A549 (cell line): ENCODE results near the gene AOAH. TPM values are rescaled to one million over a fixed set of nuclear protein-coding genes. Genes with fewer than 3 reads are reported as not detected.

ENCODE experiments used
- ATAC-seq, 2 experiments: fragments of 200-7000 bp in 1 of 2; fragments of >200 bp in 1 of 2; cut with Nextera tagmentation in 1 of 2; cut with Tn5 transposase in 1 of 2; 3 replicates each; pipeline versions ENCODE4 v1.8.0 to v1.9.1; 2018 to 2020; ENCODE audit warnings: mild to moderate bottlenecking in 1 of 2, moderate library complexity in 1 of 2
- CTCF ChIA-PET: fragments of 300-600 bp; sonication (Branson Sonifier 250); formaldehyde crosslinking; extraction: SDS; loops from one replicate; lab custom pipeline; 2021; ENCODE audit warnings: antibody characterized with exemption, inconsistent platforms; lab: Yijun Ruan, JAX
- POLR2A ChIA-PET: fragments of 350-600 bp; formaldehyde crosslinking; extraction: SDS; loops from one replicate; lab custom pipeline; 2021; ENCODE audit warnings: antibody characterized with exemption, inconsistent platforms; lab: Yijun Ruan, JAX
- DNase-seq, 2 experiments: peaks; one replicate each; pipeline versions ENCODE4 v3.0.0 to v3.0.0-alpha.2; 2011 to 2016; ENCODE audit warnings: low read depth in 1 of 2, low spot score in 1 of 2
- FAIRE-seq: peaks from 2 replicates; lab custom pipeline; 2011; peaks lifted over from hg19 to GRCh38; lab: Jason Lieb, UNC
- H3K27ac ChIP-seq, 2 experiments: fragments of >200 bp; sonication (Bioruptor Twin); formaldehyde crosslinking; 3 replicates each; pipeline ENCODE4 v1.5.1; 2016 to 2017
- H3K4me1 ChIP-seq: fragments of >200 bp; sonication (Bioruptor Twin); formaldehyde crosslinking; 3 replicates; pipeline ENCODE4 v1.6.1; 2016
- H3K4me2 ChIP-seq: fragments of >200 bp; sonication (Bioruptor Twin); formaldehyde crosslinking; 3 replicates; pipeline ENCODE4 v1.6.1; 2016
- H3K4me3 ChIP-seq: fragments of >200 bp; sonication (Bioruptor Twin); formaldehyde crosslinking; 3 replicates; pipeline ENCODE4 v1.5.1; 2016
- H3K9me3 ChIP-seq: fragments of >200 bp; sonication (Bioruptor Twin); formaldehyde crosslinking; 3 replicates; pipeline ENCODE4 v1.6.1; 2016
- BHLHE40 ChIP-seq: IDR thresholded peaks from 2 replicates; pipeline ENCODE4 v1.6.1; 2012; ENCODE audit warnings: low read depth, low read length, inconsistent platforms
- CBX2 ChIP-seq: fragments of 200-600 bp; sonication (generic); IDR thresholded peaks from 2 replicates; pipeline ENCODE4 v1.6.1; 2016; ENCODE audit warnings: low read depth, mild to moderate bottlenecking, borderline replicate concordance
- EHMT2 ChIP-seq: fragments of 200-600 bp; sonication (generic); IDR thresholded peaks from 2 replicates; pipeline ENCODE4 v1.6.1; 2016; ENCODE audit warnings: antibody characterized with exemption, low read depth, mild to moderate bottlenecking, moderate library complexity
- ELK1 ChIP-seq: fragments of 150-350 bp; IDR thresholded peaks from 2 replicates; pipeline ENCODE4 v1.6.1; 2014; ENCODE audit warnings: low read depth, mild to moderate bottlenecking, low read length
- EP300 ChIP-seq, 2 experiments: fragments of >200 bp; sonication (Bioruptor Twin); formaldehyde crosslinking; IDR thresholded peaks; 2 replicates in 1 of 2; 3 replicates in 1 of 2; pipeline ENCODE4 v1.6.1; 2016 to 2017
- FOSB ChIP-seq: fragments of 250-450 bp; sonication (Bioruptor Pico); IDR thresholded peaks from 2 replicates; pipeline ENCODE4 v1.5.0; 2020; ENCODE audit warnings: mild to moderate bottlenecking, moderate library complexity
- HEYL ChIP-seq: fragments of 250-450 bp; sonication (Bioruptor Pico); IDR thresholded peaks from 2 replicates; pipeline ENCODE4 v1.8.0; 2021; ENCODE audit warnings: mild to moderate bottlenecking, moderate library complexity
- HOXA7 ChIP-seq: fragments of 250-450 bp; sonication (Bioruptor Pico); IDR thresholded peaks from 2 replicates; pipeline ENCODE4 v1.5.0; 2020; ENCODE audit warnings: mild to moderate bottlenecking, moderate library complexity
- HOXB5 ChIP-seq: fragments of 250-450 bp; sonication (Bioruptor Pico); IDR thresholded peaks from 2 replicates; pipeline ENCODE4 v1.5.0; 2020; ENCODE audit warnings: mild to moderate bottlenecking, moderate library complexity
- JUN ChIP-seq, 2 experiments: fragments of >200 bp; sonication (Bioruptor Twin); formaldehyde crosslinking; IDR thresholded peaks; 2 replicates in 1 of 2; 3 replicates in 1 of 2; pipeline ENCODE4 v1.6.1; 2016 to 2017
- KDM1A ChIP-seq: fragments of 200-600 bp; sonication (generic); IDR thresholded peaks from 2 replicates; pipeline ENCODE4 v1.6.1; 2016; ENCODE audit warnings: low read depth, mild to moderate bottlenecking
- MAX ChIP-seq: IDR thresholded peaks from 2 replicates; pipeline ENCODE4 v1.6.1; 2012
- MYC ChIP-seq: IDR thresholded peaks from 2 replicates; pipeline ENCODE4 v1.6.1; 2012; ENCODE audit warnings: mild to moderate bottlenecking, inconsistent platforms, low read length, improper control_type of control experiment, borderline replicate concordance
- NPAS2 ChIP-seq: fragments of 250-450 bp; sonication (Bioruptor Pico); IDR thresholded peaks from 2 replicates; pipeline ENCODE4 v1.8.0; 2022; ENCODE audit warnings: mild to moderate bottlenecking, moderate library complexity, borderline replicate concordance
- NR3C1 ChIP-seq: fragments of >200 bp; sonication (Bioruptor Twin); formaldehyde crosslinking; IDR thresholded peaks from 3 replicates; pipeline ENCODE4 v1.6.1; 2017
- RAD21 ChIP-seq, 2 experiments: fragments of >200 bp in 1 of 2; sonication (Bioruptor Twin) in 1 of 2; formaldehyde crosslinking in 1 of 2; IDR thresholded peaks in 1 of 2; conservative IDR thresholded peaks in 1 of 2; 2 replicates in 1 of 2; 3 replicates in 1 of 2; pipeline ENCODE4 v1.6.1; 2012 to 2018; ENCODE audit warnings: inconsistent platforms in 1 of 2
- RCOR1 ChIP-seq: fragments of 150-350 bp; IDR thresholded peaks from 2 replicates; pipeline ENCODE4 v1.6.1; 2014; ENCODE audit warnings: antibody characterized with exemption, low read length, low read depth
- RNF2 ChIP-seq: fragments of 200-600 bp; sonication (generic); IDR thresholded peaks from 2 replicates; pipeline ENCODE4 v1.6.1; 2016; ENCODE audit warnings: low read depth, mild to moderate bottlenecking, antibody characterized with exemption, moderate library complexity, borderline replicate concordance
- SREBF2 ChIP-seq: fragments of 450-650 bp; IDR thresholded peaks from 2 replicates; pipeline ENCODE4 v1.6.1; 2014; ENCODE audit warnings: mild to moderate bottlenecking, moderate library complexity
- TFCP2L1 ChIP-seq: fragments of 250-450 bp; sonication (Bioruptor Pico); IDR thresholded peaks from 2 replicates; pipeline ENCODE4 v1.5.0; 2021; ENCODE audit warnings: mild to moderate bottlenecking
- ZC3H11A ChIP-seq: fragments of 450-650 bp; IDR thresholded peaks from 2 replicates; pipeline ENCODE4 v1.6.1; 2014; ENCODE audit warnings: antibody characterized with exemption, mild to moderate bottlenecking
- ZSCAN20 ChIP-seq: fragments of 250-450 bp; sonication (Bioruptor Pico); IDR thresholded peaks from 2 replicates; pipeline ENCODE4 v1.8.0; 2022; ENCODE audit warnings: mild to moderate bottlenecking, moderate library complexity
- WGBS: methylation state at CpG from one replicate; pipeline ENCODE4 v1.1.6; 2017; ENCODE audit errors: missing lambda C conversion rate; 5-methylcytosine and 5-hydroxymethylcytosine counted together
- polyA plus RNA-seq, 4 experiments: library from polyadenylated mRNA; depleted of rRNA in 3 of 4; stranded (reverse); fragments of >200 nt; fragmentation: RNase III in 1 of 4; extraction: RNeasy Plus Mini Kit Qiagen cat#74134 plus additional on column Dnase treatment in 1 of 4; gene quantifications; 2 replicates in 3 of 4; 3 replicates in 1 of 4; pipeline ENCODE4 v1.2.3, GENCODE V29; 2011 to 2017
- TF ChIP-seq, protein P1 (sequence below): fragments of 200-600 bp; sonication (generic); IDR thresholded peaks from 2 replicates; pipeline ENCODE4 v1.6.1; 2016; ENCODE audit warnings: antibody characterized with exemption, mild to moderate bottlenecking, moderate library complexity
- TF ChIP-seq, protein P2 (sequence below): fragments of >200 bp; sonication (Bioruptor Twin); formaldehyde crosslinking; IDR thresholded peaks from 3 replicates; pipeline ENCODE4 v1.6.1; 2016

The AOAH gene
- polyA plus RNA-seq, 2 of the 4 experiments (the other 2 are of a cell fraction), result 0.09 TPM; not detected in 1

DNA sequence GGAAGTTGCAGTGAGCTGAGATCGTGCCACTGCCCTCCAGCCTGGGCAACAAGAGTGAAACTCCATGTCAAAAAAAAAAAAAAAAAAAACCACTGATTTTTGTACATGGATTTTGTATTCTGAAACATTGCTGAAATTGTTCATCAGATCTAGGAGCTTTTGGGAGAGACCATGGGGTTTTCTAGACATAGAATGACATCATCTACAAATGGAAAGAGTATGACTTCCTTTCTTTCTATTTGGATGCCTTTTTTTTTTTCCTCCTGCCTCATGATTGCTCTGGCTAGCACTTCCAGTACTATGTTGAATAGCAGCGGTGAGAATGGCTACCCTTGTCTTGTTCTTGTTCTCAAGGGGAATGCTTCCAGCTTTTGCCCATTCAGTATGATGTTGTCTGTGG, 245.5 kb downstream of the AOAH start:
- ChIA-PET POLR2A (no interaction called here), CTCF (interaction anchor here (0.7 to 2.9 kb wide), 5 partner anchors 10 to 1882 kb away, joined by 3 to 31 read pairs (median 4); no protein-coding TSS in a partner anchor)
- Histone ChIP-seq H3K9me3 (0 out of 3 replicates have a peak, but pooled peaks cover 3% of the 10 kb centered on the region), H3K27ac (no peak overlapping the region), H3K4me3 (no peak overlapping the region), H3K4me1 (no peaks in the 10 kb centered on the region), H3K4me2 (no peak overlapping the region)
- no peak for DNase-seq
- WGBS, result 17% methylated on average over 2 of the region's 2 CpGs
- no peak for FAIRE-seq
- TF ChIP-seq NR3C1 (no peak), HEYL (CRISPR knock-in tag) (no peak), KDM1A (no peak), SREBF2 (no peak), FOSB (no peak), EP300 (IDR thresholded peaks at IDR 0.05) (no peak), HOXB5 (CRISPR knock-in tag) (no peak), HOXA7 (CRISPR knock-in tag) (no peak)
- ATAC-seq, result no peak

- CTCF ChIA-PET, result interaction anchor here (0.9 to 3.9 kb wide), 6 partner anchors 13 to 726 kb away, joined by 3 to 28 read pairs (median 6); no protein-coding TSS in a partner anchor
Measured at GRCh38 chr7:36475381-36475780, 248.9 kb downstream of the AOAH start.

GRCh38 chr7:36475011-36475342, 249.3 kb downstream of the AOAH start:
- CTCF ChIA-PET, result interaction anchor here (0.9 to 3.9 kb wide), 8 partner anchors 13 to 726 kb away, joined by 3 to 28 read pairs (median 6); no protein-coding TSS in a partner anchor
- Histone ChIP-seq H3K4me1 (peaks cover 7% of the 10 kb centered on the region; the same call in 1 of the 3 replicates), H3K4me2 (no peak overlapping the region), H3K27ac (no peak overlapping the region), H3K4me3 (no peak overlapping the region), H3K9me3 (0 out of 3 replicates have a peak, but pooled peaks cover 3% of the 10 kb centered on the region)
- POLR2A ChIA-PET, result no interaction called here
- no peak for ATAC-seq
- DNase-seq, result no peak
- no peak for FAIRE-seq
- TF ChIP-seq ZC3H11A (no peak), RNF2 (no peak), JUN (IDR thresholded peaks at IDR 0.05) (no peak), NPAS2 (no peak), BHLHE40 (no peak), MAX (no peak), RAD21 (conservative IDR thresholded peaks at IDR 0.05 in 1 of 2, IDR thresholded peaks at IDR 0.05 in 1 of 2) (no peak), ELK1 (no peak)
- TF ChIP-seq, protein P1, sequence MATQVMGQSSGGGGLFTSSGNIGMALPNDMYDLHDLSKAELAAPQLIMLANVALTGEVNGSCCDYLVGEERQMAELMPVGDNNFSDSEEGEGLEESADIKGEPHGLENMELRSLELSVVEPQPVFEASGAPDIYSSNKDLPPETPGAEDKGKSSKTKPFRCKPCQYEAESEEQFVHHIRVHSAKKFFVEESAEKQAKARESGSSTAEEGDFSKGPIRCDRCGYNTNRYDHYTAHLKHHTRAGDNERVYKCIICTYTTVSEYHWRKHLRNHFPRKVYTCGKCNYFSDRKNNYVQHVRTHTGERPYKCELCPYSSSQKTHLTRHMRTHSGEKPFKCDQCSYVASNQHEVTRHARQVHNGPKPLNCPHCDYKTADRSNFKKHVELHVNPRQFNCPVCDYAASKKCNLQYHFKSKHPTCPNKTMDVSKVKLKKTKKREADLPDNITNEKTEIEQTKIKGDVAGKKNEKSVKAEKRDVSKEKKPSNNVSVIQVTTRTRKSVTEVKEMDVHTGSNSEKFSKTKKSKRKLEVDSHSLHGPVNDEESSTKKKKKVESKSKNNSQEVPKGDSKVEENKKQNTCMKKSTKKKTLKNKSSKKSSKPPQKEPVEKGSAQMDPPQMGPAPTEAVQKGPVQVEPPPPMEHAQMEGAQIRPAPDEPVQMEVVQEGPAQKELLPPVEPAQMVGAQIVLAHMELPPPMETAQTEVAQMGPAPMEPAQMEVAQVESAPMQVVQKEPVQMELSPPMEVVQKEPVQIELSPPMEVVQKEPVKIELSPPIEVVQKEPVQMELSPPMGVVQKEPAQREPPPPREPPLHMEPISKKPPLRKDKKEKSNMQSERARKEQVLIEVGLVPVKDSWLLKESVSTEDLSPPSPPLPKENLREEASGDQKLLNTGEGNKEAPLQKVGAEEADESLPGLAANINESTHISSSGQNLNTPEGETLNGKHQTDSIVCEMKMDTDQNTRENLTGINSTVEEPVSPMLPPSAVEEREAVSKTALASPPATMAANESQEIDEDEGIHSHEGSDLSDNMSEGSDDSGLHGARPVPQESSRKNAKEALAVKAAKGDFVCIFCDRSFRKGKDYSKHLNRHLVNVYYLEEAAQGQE, result no peak

More at GRCh38 chr7:36475381-36475780, 248.9 kb downstream of the AOAH start:
- Histone ChIP-seq H3K9me3 (0 out of 3 replicates have a peak, but pooled peaks cover 3% of the 10 kb centered on the region), H3K4me3 (no peak overlapping the region), H3K4me2 (no peak overlapping the region), H3K4me1 (peaks cover 7% of the 10 kb centered on the region; the same call in 1 of the 3 replicates), H3K27ac (no peak overlapping the region)
- WGBS, result 58% methylated on average over 3 of the region's 3 CpGs
- ATAC-seq (peak in 1 of 2 experiments; percentile 49; a peak in 1 of 6 replicates), DNase-seq (peak in 1 of 2 experiments; percentile 17), FAIRE-seq (no peak)
- POLR2A ChIA-PET, result no interaction called here
- TF ChIP-seq RCOR1, result no peak
- no peak for TF ChIP-seq TFCP2L1 (CRISPR knock-in tag)
- no peak for TF ChIP-seq MYC
- TF ChIP-seq, protein P2, sequence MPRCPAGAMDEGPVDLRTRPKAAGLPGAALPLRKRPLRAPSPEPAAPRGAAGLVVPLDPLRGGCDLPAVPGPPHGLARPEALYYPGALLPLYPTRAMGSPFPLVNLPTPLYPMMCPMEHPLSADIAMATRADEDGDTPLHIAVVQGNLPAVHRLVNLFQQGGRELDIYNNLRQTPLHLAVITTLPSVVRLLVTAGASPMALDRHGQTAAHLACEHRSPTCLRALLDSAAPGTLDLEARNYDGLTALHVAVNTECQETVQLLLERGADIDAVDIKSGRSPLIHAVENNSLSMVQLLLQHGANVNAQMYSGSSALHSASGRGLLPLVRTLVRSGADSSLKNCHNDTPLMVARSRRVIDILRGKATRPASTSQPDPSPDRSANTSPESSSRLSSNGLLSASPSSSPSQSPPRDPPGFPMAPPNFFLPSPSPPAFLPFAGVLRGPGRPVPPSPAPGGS, result no peak
- TF ChIP-seq ZSCAN20, result no peak
- TF ChIP-seq, protein P1, result no peak
- TF ChIP-seq EHMT2, result no peak
- no peak for TF ChIP-seq CBX2
